Measurements from ENCODE around the gene MED15.
A peak's percentile ranks its signal among the peaks of the same experiment; 100 is the strongest.

The MED15 gene

DNA sequence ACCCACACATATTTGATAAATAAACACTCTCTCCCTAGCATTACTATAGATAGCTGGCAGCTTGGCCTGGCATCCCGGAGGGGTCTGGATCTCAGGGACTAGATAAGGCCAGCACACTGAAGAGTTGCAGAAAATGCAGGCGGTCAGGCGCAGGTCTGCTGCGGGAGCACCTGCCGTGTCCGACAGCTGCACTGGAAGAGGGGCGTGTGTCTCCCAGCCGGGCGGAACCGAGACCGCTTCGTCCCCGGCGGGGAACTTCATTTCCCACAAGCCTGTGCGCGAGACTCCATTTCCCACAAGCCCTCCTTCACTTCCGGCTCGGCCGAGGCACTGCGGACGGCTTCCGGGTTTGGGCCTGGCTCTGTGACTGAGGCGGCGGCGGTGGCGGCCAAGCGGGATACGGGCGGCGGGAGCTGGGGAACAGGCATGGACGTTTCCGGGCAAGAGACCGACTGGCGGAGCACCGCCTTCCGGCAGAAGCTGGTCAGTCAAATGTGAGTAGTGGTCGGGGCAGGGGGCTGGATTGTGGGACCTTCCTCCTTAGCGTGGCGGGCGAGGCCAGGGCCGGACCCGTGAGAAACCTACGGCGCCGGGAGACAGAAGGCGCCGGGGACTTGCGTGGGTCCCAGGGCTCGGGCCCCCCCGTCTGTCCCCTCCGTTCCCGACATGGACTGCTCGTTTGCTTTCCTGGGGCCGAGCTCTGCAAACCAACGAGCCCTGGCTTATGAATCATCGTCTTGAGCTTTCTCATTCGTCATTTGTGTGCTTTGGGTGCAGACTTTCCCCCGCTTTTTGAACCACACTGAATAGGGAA, at the start of gene MED15:
MED15 (plus strand) TSS at position 358 of the 814 bp plus-strand sequence; CDS start at position 427, 69 bp downstream.
- Histone ChIP-seq H3K27ac (peak within 1 kb of the TSS; percentile 88), H3K36me3 (no peaks in the 10 kb centered on the region), H3K4me1 (ENCODE audit: control insufficient read depth in 1 of 2, insufficient read depth in 1 of 2, low read depth in 1 of 2, low read length in 1 of 2) (peaks cover 28 to 29% of the 10 kb centered on the region in 2 experiments), H3K27me3 (no peaks in the 10 kb centered on the region), H3K9me3 (no peaks in the 10 kb centered on the region), H3K4me3 (ENCODE audit: low read depth in 1 of 2, low read length in 1 of 2) (peak within 1 kb of the TSS; percentile 88 to 96)
- TF ChIP-seq CTCF (IDR thresholded peaks at IDR 0.05) = peak; percentile 22

- Histone ChIP-seq H3K4me1 (ENCODE audit: control insufficient read depth in 1 of 2, insufficient read depth in 1 of 2, low read depth in 1 of 2, low read length in 1 of 2) (peaks cover 38 to 53% of the 10 kb centered on the region in 2 experiments), H3K27me3 (no peaks in the 10 kb centered on the region), H3K4me3 (ENCODE audit: low read depth in 1 of 2, low read length in 1 of 2) (no peak overlapping the region), H3K27ac (peak overlapping the region; percentile 50), H3K9me3 (no peaks in the 10 kb centered on the region), H3K36me3 (peaks cover 28% of the 10 kb centered on the region)
- no peak for TF ChIP-seq CTCF (IDR thresholded peaks at IDR 0.05)
Measured at GRCh38 chr22:20458530-20459151, 48.8 kb upstream of the MED15 start.

DNA sequence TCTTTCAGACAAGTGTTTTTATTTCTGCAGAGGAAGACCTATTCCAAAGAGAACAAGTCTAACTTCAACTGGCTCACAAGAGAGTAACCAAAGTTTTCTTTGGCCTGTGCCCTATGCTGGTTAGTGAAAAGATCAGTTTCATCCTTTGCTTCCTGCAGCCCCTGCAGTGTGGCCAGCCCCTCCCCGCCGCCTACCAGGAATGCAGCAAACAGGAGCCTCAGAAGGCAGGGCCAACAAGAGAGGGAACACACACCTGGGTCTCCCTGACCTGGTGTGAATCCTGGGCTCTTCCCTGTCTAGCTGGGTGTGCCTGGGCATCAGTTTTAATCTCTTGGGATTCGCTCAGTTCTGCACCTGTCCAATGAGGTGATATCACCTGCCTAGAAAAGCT, 48.3 kb upstream of the MED15 start:
- no peak for TF ChIP-seq CTCF (IDR thresholded peaks at IDR 0.05)
- Histone ChIP-seq H3K27me3 (no peaks in the 10 kb centered on the region), H3K9me3 (no peaks in the 10 kb centered on the region), H3K27ac (peak overlapping the region; percentile 50), H3K4me3 (ENCODE audit: low read depth in 1 of 2, low read length in 1 of 2) (no peak overlapping the region), H3K4me1 (ENCODE audit: control insufficient read depth in 1 of 2, insufficient read depth in 1 of 2, low read depth in 1 of 2, low read length in 1 of 2) (peaks cover 41 to 53% of the 10 kb centered on the region in 2 experiments), H3K36me3 (peaks cover 28% of the 10 kb centered on the region)

- no peak for TF ChIP-seq CTCF (IDR thresholded peaks at IDR 0.05)
- H3K27ac ChIP-seq = peak overlapping the region; percentile 50
- no peaks in the 10 kb centered on the region for H3K27me3 ChIP-seq
- H3K4me3 ChIP-seq (ENCODE audit: low read depth in 1 of 2, low read length in 1 of 2) = no peak overlapping the region
- H3K4me1 ChIP-seq (ENCODE audit: control insufficient read depth in 1 of 2, insufficient read depth in 1 of 2, low read depth in 1 of 2, low read length in 1 of 2) = peaks cover 42 to 53% of the 10 kb centered on the region in 2 experiments
- H3K9me3 ChIP-seq = no peaks in the 10 kb centered on the region
- H3K36me3 ChIP-seq = peaks cover 31% of the 10 kb centered on the region
Measured at GRCh38 chr22:20459862-20460261, 47.5 kb upstream of the MED15 start.

DNA sequence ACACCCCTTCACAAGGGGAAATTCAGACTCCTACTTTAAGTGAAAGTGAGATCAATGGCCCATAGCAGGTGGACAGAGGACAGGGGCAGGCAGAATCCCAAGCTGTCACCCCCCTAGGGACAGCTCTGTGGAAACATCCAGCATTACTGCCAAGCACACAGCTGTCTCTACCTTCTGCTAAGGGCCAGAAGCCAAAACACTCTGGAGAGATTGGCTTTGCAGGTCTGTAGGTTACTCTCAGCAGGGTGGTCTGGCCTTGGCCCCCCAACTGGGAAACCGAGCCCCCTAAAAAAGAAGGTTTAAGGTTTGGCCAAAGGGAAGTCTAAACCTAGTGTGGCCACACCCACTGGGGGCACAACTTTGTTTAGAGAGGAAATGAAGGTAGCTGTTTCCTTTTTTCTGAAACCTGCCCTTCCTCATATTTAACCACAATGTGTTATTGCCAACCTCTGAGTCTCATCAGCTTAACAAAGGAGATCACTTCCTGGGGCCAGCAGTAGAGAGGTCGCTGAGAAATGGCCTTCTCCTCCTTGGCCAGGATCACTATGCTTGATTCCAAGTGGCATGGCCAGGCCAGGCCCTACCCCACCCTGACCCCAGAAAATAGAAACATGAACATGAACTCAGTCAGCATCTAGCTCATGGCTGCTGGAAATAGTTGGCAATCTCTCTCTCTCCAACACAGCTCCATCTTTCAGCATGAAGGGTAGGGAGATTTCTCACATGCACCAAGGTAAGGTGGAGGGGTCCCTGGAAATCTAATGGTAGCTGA, 43.9 kb upstream of the MED15 start:
- peaks cover 13% of the 10 kb centered on the region for H3K36me3 ChIP-seq
- peaks cover 48 to 54% of the 10 kb centered on the region in 2 experiments for H3K4me1 ChIP-seq (ENCODE audit: control insufficient read depth in 1 of 2, insufficient read depth in 1 of 2, low read depth in 1 of 2, low read length in 1 of 2)
- H3K27me3 ChIP-seq = no peaks in the 10 kb centered on the region
- no peak for TF ChIP-seq CTCF (IDR thresholded peaks at IDR 0.05)
- H3K9me3 ChIP-seq = no peaks in the 10 kb centered on the region
- peak overlapping the region; percentile 31 to 51 for H3K4me3 ChIP-seq (ENCODE audit: low read depth in 1 of 2, low read length in 1 of 2)
- H3K27ac ChIP-seq = peak overlapping the region; percentile 99
